CD4-positive, alpha-beta T cell treated with Interleukin-12 subunit alpha and Interleukin-12 subunit beta, for 1 hour (primary cell): ENCODE data around the gene BRAF.
A peak's percentile ranks its signal among the peaks of the same experiment; 100 is the strongest.
"Not testable (repeated sequence)": the region's sequence is repeated elsewhere in the genome, so short reads cannot be mapped to it uniquely, and the experiment has no call there.

Source experiments
- DNase-seq: peaks from one replicate; pipeline ENCODE4 v3.0.0-alpha.2; 2020

The BRAF gene

GRCh38 chr7:140676306-140676705 lies 248.4 kb downstream of the BRAF start:
- DNase-seq = no peak

- DNase-seq = no peak
Measured at GRCh38 chr7:140675726-140676125, 249.0 kb downstream of the BRAF start.

- no peak for DNase-seq
Measured at GRCh38 chr7:140674899-140675701, 249.6 kb downstream of the BRAF start.

GRCh38 chr7:140674356-140674800 lies 250.4 kb downstream of the BRAF start:
- DNase-seq = no peak

- DNase-seq = no peak
Measured at GRCh38 chr7:140673774-140674155, 251.0 kb downstream of the BRAF start.

GRCh38 chr7:140673063-140673773 lies 251.5 kb downstream of the BRAF start:
- peak; percentile 58 for DNase-seq

- DNase-seq = peak; percentile 68
Measured at GRCh38 chr7:140672382-140673062, 252.2 kb downstream of the BRAF start, which contains the start of gene ADCK2. TSS of gene ADCK2 (plus strand) at chr7:140672945. CDS start at chr7:140673331, 386 bp downstream.

GRCh38 chr7:140671966-140672365 lies 252.8 kb downstream of the BRAF start:
- DNase-seq = no peak

- DNase-seq = no peak
Measured at GRCh38 chr7:140670343-140670935, 254.3 kb downstream of the BRAF start.

GRCh38 chr7:140669862-140670261 lies 254.9 kb downstream of the BRAF start:
- not testable (repeated sequence) for DNase-seq

GRCh38 chr7:140669352-140669751 lies 255.4 kb downstream of the BRAF start:
- DNase-seq = no peak
